KMS-11 (cell line): Measurements from ENCODE around the gene MPO.
A peak's percentile ranks its signal among the peaks of the same experiment; 100 is the strongest.

Source experiments
- H2AFZ ChIP-seq: fragments of 200-600 bp; sonication (generic); 2 replicates; pipeline ENCODE4 v1.6.1; 2016; ENCODE audit warnings: antibody characterized with exemption, mixed run types, low read depth
- H3K27ac ChIP-seq: fragments of 200-600 bp; sonication (generic); 2 replicates; pipeline ENCODE4 v1.6.1; 2016; ENCODE audit warnings: mild to moderate bottlenecking, mixed run types
- H3K27me3 ChIP-seq: fragments of 200-600 bp; sonication (generic); 2 replicates; pipeline ENCODE4 v1.6.1; 2017; ENCODE audit warnings: mild to moderate bottlenecking, low read depth, mixed run types, moderate library complexity; ENCODE audit not compliant: insufficient read depth
- H3K36me3 ChIP-seq: fragments of 200-600 bp; sonication (generic); 2 replicates; pipeline ENCODE4 v1.6.1; 2017; ENCODE audit warnings: mild to moderate bottlenecking, mixed run types; ENCODE audit not compliant: insufficient read depth
- H3K4me1 ChIP-seq: fragments of 200-600 bp; sonication (generic); 2 replicates; pipeline ENCODE4 v1.6.1; 2016; ENCODE audit warnings: mild to moderate bottlenecking, low read depth, mixed run types; ENCODE audit not compliant: poor library complexity, severe bottlenecking
- H3K4me2 ChIP-seq: fragments of 200-600 bp; sonication (generic); 2 replicates; pipeline ENCODE4 v1.7.0; 2016; ENCODE audit warnings: mild to moderate bottlenecking, mixed run types
- H3K4me3 ChIP-seq: fragments of 200-600 bp; sonication (generic); IDR thresholded peaks from 2 replicates; pipeline ENCODE4 v1.6.1; 2017; ENCODE audit warnings: low read depth, low read length, mixed read lengths; ENCODE audit not compliant: insufficient read depth
- H3K79me2 ChIP-seq: fragments of 200-600 bp; sonication (generic); 2 replicates; pipeline ENCODE4 v1.6.1; 2016; ENCODE audit warnings: low read depth, mixed run types; ENCODE audit not compliant: insufficient read depth
- H3K9ac ChIP-seq: fragments of 200-600 bp; sonication (generic); 2 replicates; pipeline ENCODE4 v1.6.1; 2016; ENCODE audit warnings: mild to moderate bottlenecking, mixed run types
- H4K20me1 ChIP-seq: fragments of 200-600 bp; sonication (generic); 2 replicates; pipeline ENCODE4 v1.6.1; 2016; ENCODE audit warnings: mild to moderate bottlenecking, mixed run types; ENCODE audit not compliant: insufficient read depth
- CTCF ChIP-seq: fragments of 200-600 bp; sonication (generic); conservative IDR thresholded peaks from 2 replicates; pipeline ENCODE4 v1.6.1; 2017; ENCODE audit warnings: low read depth, mild to moderate bottlenecking, antibody characterized with exemption, low read length, moderate library complexity, mixed read lengths

MPO gene

GRCh38 chr17:58271216-58271931 lies 9.4 kb downstream of the MPO start:
- no peak overlapping the region for H3K27ac ChIP-seq
- H3K4me3 ChIP-seq, result no peak overlapping the region
- no peaks in the 10 kb centered on the region for H3K27me3 ChIP-seq
- H3K36me3 ChIP-seq, result no peaks in the 10 kb centered on the region
- no peak overlapping the region for H2AFZ ChIP-seq
- no peaks in the 10 kb centered on the region for H3K79me2 ChIP-seq
- no peaks in the 10 kb centered on the region for H4K20me1 ChIP-seq
- H3K9ac ChIP-seq, result no peak overlapping the region
- TF ChIP-seq CTCF, result no peak
- H3K4me2 ChIP-seq, result no peak overlapping the region
- no peaks in the 10 kb centered on the region for H3K4me1 ChIP-seq

GRCh38 chr17:58270476-58271215 lies 10.1 kb downstream of the MPO start:
- Histone ChIP-seq H4K20me1 (no peaks in the 10 kb centered on the region), H3K4me2 (no peak overlapping the region), H3K27ac (no peak overlapping the region), H3K36me3 (no peaks in the 10 kb centered on the region), H3K4me1 (no peaks in the 10 kb centered on the region), H3K27me3 (no peaks in the 10 kb centered on the region), H2AFZ (no peak overlapping the region), H3K9ac (no peak overlapping the region), H3K79me2 (no peaks in the 10 kb centered on the region), H3K4me3 (no peak overlapping the region)
- peak; percentile 40 for TF ChIP-seq CTCF

- H2AFZ ChIP-seq, result no peak overlapping the region
- H3K36me3 ChIP-seq, result no peaks in the 10 kb centered on the region
- TF ChIP-seq CTCF, result no peak
- no peak overlapping the region for H3K4me2 ChIP-seq
- no peak overlapping the region for H3K27ac ChIP-seq
- H3K27me3 ChIP-seq, result no peaks in the 10 kb centered on the region
- no peak overlapping the region for H3K9ac ChIP-seq
- H4K20me1 ChIP-seq, result no peaks in the 10 kb centered on the region
- no peak overlapping the region for H3K4me3 ChIP-seq
- H3K4me1 ChIP-seq, result no peaks in the 10 kb centered on the region
- H3K79me2 ChIP-seq, result no peaks in the 10 kb centered on the region
Observed at GRCh38 chr17:58269557-58270291, 11.0 kb downstream of the MPO start.

- no peaks in the 10 kb centered on the region for H3K27me3 ChIP-seq
- H3K4me3 ChIP-seq, result no peak overlapping the region
- no peaks in the 10 kb centered on the region for H3K79me2 ChIP-seq
Observed at GRCh38 chr17:58268774-58269556, 11.8 kb downstream of the MPO start.

More at GRCh38 chr17:58268774-58269556, 11.8 kb downstream of the MPO start:
- Histone ChIP-seq H3K27ac (no peak overlapping the region), H4K20me1 (no peaks in the 10 kb centered on the region), H3K9ac (no peak overlapping the region), H2AFZ (no peak overlapping the region), H3K4me2 (no peak overlapping the region), H3K4me1 (no peaks in the 10 kb centered on the region), H3K36me3 (no peaks in the 10 kb centered on the region)
- TF ChIP-seq CTCF, result no peak
